KBM-7 (cell line): ENCODE measurements around the gene NUP188.
"Not testable (repeated sequence)": the region's sequence is repeated elsewhere in the genome, so short reads cannot be mapped to it uniquely, and the experiment has no call there.

ENCODE experiments used
- DNase-seq: peaks from one replicate; pipeline ENCODE4 v3.0.0-alpha.2; 2015
- in situ Hi-C: fragments of 300-500 bp; cut with MboI; formaldehyde crosslinking; loops from 2 replicates; pipeline ENCODE4 v1.14.3; 2020; ENCODE audit warnings: low sequenced_read_pairs, low pct_unique_long_range_greater_than_20kb, mixed read lengths

Gene NUP188

GRCh38 chr9:128999581-129000206 lies 52.2 kb downstream of the NUP188 start:
- no peak for DNase-seq
- in situ Hi-C loops: no loop called here

GRCh38 chr9:129001504-129002325 lies 54.2 kb downstream of the NUP188 start:
- in situ Hi-C loops: no loop called here
- DNase-seq: no peak

GRCh38 chr9:129002992-129003391 lies 55.5 kb downstream of the NUP188 start:
- no peak for DNase-seq
- in situ Hi-C loops: no loop called here

GRCh38 chr9:129004173-129004572 lies 56.7 kb downstream of the NUP188 start:
- DNase-seq, in situ Hi-C loops: not testable (repeated sequence)

- in situ Hi-C loops: no loop called here
- DNase-seq: no peak
Measured at GRCh38 chr9:129005336-129005997, 58.0 kb downstream of the NUP188 start.

- peak; percentile 80 for DNase-seq
- in situ Hi-C loops: no loop called here
Measured at GRCh38 chr9:129006328-129007034, 59.0 kb downstream of the NUP188 start.

- DNase-seq: no peak
- in situ Hi-C loops: no loop called here
Measured at GRCh38 chr9:129007035-129007765, 59.7 kb downstream of the NUP188 start.

- in situ Hi-C loops: no loop called here
- no peak for DNase-seq
Measured at GRCh38 chr9:129007766-129008468, 60.4 kb downstream of the NUP188 start.

GRCh38 chr9:129008469-129008965 lies 61.0 kb downstream of the NUP188 start:
- in situ Hi-C loops: no loop called here
- DNase-seq: no peak

GRCh38 chr9:129008986-129009583 lies 61.6 kb downstream of the NUP188 start:
- in situ Hi-C loops: no loop called here

GRCh38 chr9:129009584-129010141 lies 62.2 kb downstream of the NUP188 start:
- no peak for DNase-seq
- in situ Hi-C loops: no loop called here

More at GRCh38 chr9:129008986-129009583, 61.6 kb downstream of the NUP188 start:
- DNase-seq: no peak

GRCh38 chr9:129010267-129010975 lies 62.9 kb downstream of the NUP188 start:
- in situ Hi-C loops: no loop called here
- DNase-seq: no peak

- DNase-seq: no peak
- in situ Hi-C loops: no loop called here
Measured at GRCh38 chr9:129011170-129011569, 63.7 kb downstream of the NUP188 start.

- DNase-seq: no peak
- in situ Hi-C loops: no loop called here
Measured at GRCh38 chr9:129011761-129012181, 64.3 kb downstream of the NUP188 start.

- DNase-seq: no peak
Measured at GRCh38 chr9:129012343-129012742, 64.8 kb downstream of the NUP188 start.

GRCh38 chr9:129012893-129013448 lies 65.5 kb downstream of the NUP188 start:
- in situ Hi-C loops: no loop called here
- no peak for DNase-seq

More at GRCh38 chr9:129012343-129012742, 64.8 kb downstream of the NUP188 start:
- in situ Hi-C loops: no loop called here

GRCh38 chr9:129013674-129014073 lies 66.2 kb downstream of the NUP188 start:
- DNase-seq: no peak
- in situ Hi-C loops: no loop called here
